NCI-H748 (cell line): ENCODE data around the gene MYO19.
"Not testable (repeated sequence)": the region's sequence is repeated elsewhere in the genome, so short reads cannot be mapped to it uniquely, and the experiment has no call there.

Experiments used
- DNase-seq: peaks from one replicate; lab custom pipeline; 2025; ENCODE audit not compliant: unreplicated experiment; lab: John Stamatoyannopoulos, UW

The MYO19 gene

GRCh38 chr17:36468903-36469635 is 65.6 kb downstream of the MYO19 start:
- DNase-seq, result no peak

DNA sequence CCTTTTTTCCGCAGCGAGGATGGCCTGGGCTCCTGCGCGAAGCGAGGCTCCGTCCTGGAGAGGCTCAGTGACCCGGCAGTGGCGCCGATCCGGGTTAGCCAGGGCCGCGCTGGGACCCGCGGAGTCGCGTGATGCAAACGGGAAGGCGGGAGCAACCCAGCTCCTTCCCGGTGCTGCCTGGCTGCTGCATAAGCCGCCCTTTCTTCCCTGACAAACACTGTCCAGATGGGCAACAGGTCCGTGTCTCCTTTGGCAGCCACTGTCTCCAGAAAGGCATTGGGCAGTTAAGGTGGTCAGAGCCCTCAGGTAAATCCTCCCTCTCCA is 69.9 kb downstream of the MYO19 start:
- no peak for DNase-seq

DNA sequence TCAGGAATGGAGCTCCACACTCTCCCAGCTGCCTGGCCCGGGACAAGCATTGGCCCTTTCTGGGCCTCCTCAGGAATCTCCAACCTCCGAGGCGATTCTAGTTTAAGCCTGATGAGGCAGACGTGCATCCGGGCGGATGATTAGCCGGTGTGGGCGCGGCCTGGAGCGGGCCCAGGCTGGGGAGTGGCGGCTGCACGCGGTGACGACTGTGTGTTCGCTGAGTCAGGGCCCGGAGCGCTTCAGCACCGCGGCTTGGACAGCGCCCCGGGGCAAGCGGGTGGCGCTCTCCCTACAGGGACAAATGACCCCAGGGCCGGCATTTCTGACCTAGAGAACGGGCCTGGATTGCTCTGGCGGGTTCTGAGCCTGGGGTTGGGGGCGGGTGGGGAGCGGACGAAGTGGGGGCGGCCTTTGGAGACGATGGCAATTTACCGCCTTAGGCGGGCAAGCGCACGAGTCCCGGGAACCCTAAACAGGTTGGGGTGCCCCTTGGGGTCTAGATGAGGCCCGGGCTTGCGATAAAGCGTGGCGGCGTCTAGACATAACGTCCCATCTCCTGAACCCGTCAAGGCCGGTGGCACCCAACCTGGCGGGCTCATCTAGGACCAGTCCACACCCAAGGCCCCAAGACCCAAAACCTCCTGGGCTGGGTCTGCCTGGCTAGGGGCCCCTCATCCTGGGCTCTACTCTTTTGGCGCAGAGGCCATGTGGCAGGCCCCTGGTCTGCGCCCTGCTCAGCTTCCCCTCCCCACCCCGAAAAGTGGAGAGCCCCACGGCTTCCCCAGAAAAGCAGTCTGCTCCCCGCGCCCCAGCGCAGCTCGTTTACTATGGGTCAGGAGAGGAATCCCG is 70.5 kb downstream of the MYO19 start:
- DNase-seq, result peak; percentile 21

GRCh38 chr17:36461330-36462110 is 73.1 kb downstream of the MYO19 start:
- no peak for DNase-seq

- DNase-seq, result no peak
Measured at GRCh38 chr17:36460265-36460937, 74.3 kb downstream of the MYO19 start.

DNA sequence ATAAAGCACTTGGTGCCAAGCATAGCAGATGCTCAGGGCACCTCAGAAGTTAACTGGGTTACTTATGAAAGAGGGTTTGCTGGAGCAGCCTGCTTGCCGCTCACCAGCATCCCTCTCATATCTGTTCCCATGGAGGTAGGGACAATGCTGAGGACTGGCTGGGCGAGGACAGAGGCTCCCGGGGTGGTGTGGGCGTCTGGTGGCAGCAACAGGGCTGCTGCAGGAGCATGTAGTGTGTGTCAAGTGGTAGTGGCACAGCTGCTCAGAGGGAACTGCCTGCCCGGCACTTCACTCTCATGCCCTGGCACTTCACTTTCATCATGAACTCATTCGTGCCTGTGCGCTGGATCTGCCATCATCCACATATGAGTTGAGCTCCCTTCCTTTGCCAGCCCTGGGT is 75.1 kb downstream of the MYO19 start:
- no peak for DNase-seq

- DNase-seq, result no peak
Measured at GRCh38 chr17:36459045-36459444, 75.6 kb downstream of the MYO19 start.

DNA sequence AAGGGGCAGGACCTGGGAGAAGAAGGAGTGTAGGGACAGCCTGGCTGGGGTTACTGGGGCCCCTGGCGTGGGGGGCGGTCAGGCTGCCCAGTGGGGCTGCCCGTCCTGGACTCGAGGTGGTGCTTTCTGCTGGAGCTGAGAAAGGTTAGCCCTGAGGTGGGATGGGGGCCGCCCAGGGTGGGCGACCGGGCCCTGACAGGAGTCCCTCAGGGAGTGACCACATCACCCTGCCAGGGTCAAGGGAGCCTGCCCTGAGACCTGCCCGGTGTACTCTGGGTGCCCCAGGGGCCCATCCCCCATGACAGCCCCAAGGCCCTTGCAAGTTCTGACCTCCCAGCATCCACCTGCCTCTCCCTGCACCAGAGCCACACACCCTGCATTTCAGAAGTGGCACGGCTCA is 77.0 kb downstream of the MYO19 start:
- DNase-seq, result not testable (repeated sequence)

GRCh38 chr17:36452888-36453287 is 81.8 kb downstream of the MYO19 start:
- DNase-seq, result not testable (repeated sequence)

- not testable (repeated sequence) for DNase-seq
Measured at GRCh38 chr17:36449997-36450396, 84.7 kb downstream of the MYO19 start.
